HepG2 (cell line): ENCODE data around the gene TMBIM1.

Experiments
- FOXC1 ChIP-seq: sonication (generic); formaldehyde crosslinking; IDR thresholded peaks from 2 replicates; pipeline ENCODE4 v1.8.0; 2022; ENCODE audit warnings: mild to moderate bottlenecking, missing genetic modification reagents, borderline replicate concordance
- FOXP1 ChIP-seq, 2 experiments: fragments of 450-650 bp in 1 of 2; IDR thresholded peaks; 2 replicates each; pipeline ENCODE4 v1.6.1; 2017 to 2018; ENCODE audit warnings: antibody characterized with exemption in 1 of 2
- HIC2 ChIP-seq: sonication (generic); formaldehyde crosslinking; IDR thresholded peaks from 2 replicates; pipeline ENCODE4 v1.9.0; 2022; ENCODE audit warnings: low read depth, missing genetic modification reagents
- IKZF1 ChIP-seq: fragments of 450-650 bp; IDR thresholded peaks from 2 replicates; pipeline ENCODE4 v1.7.1; 2016
- SP1 ChIP-seq, 2 experiments: fragments of 450-650 bp in 1 of 2; sonication (generic) in 1 of 2; formaldehyde crosslinking in 1 of 2; IDR thresholded peaks; 2 replicates each; pipeline versions ENCODE4 v1.4.0 to v1.6.1; 2016 to 2020; ENCODE audit warnings: missing genetic modification reagents in 1 of 2
- TOE1 ChIP-seq: sonication (generic); formaldehyde crosslinking; IDR thresholded peaks from 2 replicates; pipeline ENCODE4 v1.4.0; 2020; ENCODE audit warnings: mild to moderate bottlenecking, missing genetic modification reagents
- ZNF251 ChIP-seq: sonication (generic); formaldehyde crosslinking; IDR thresholded peaks from 2 replicates; pipeline ENCODE4 v1.9.0; 2021; ENCODE audit warnings: mild to moderate bottlenecking, missing genetic modification reagents

DNA sequence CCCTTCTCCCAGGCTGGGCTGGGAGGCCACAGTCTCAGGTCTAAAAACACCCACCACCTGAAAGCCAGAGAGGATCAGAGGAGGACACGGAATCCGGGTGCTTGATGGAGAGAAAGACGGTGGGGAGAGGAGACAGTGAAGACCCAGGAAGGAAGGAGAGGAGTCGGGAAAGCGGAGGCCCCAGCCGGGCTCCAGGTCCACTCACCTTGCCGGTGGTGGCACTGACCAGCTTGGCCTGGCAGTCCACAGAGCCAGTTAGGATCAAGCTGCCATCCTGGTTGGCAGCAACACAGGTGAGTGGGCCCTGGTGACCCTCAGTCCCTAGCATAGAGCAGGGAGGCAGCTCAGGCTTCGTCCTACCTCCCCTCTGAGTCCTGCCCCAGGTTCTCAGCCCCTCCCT lies 26.7 kb downstream of the TMBIM1 start:
- TF ChIP-seq SP1 (IDR thresholded peaks at IDR 0.05) (no peak), SP1 (CRISPR knock-in tag; IDR thresholded peaks at IDR 0.05) (no peak), FOXC1 (CRISPR knock-in tag) (no peak), IKZF1 (no peak), FOXP1 (IDR thresholded peaks at IDR 0.05) (no peak), FOXP1 (CRISPR knock-in tag; IDR thresholded peaks at IDR 0.05) (no peak), TOE1 (CRISPR knock-in tag) (no peak), HIC2 (CRISPR knock-in tag) (no peak), ZNF251 (CRISPR knock-in tag) (no peak)
